Erythroblast (primary cell): Measurements from ENCODE around the gene SARS1.
"Not testable (repeated sequence)": the region's sequence is repeated elsewhere in the genome, so short reads cannot be mapped to it uniquely, and the experiment has no call there.

ENCODE experiments used
- GATA1 ChIP-seq: IDR thresholded peaks from 2 replicates; pipeline ENCODE4 v1.6.1; 2011; ENCODE audit warnings: low read depth, mild to moderate bottlenecking, control low read depth, low read length, moderate library complexity
- POLR2A ChIP-seq: IDR thresholded peaks from 2 replicates; pipeline ENCODE4 v1.6.1; 2011; ENCODE audit warnings: mild to moderate bottlenecking, low read length

DNA sequence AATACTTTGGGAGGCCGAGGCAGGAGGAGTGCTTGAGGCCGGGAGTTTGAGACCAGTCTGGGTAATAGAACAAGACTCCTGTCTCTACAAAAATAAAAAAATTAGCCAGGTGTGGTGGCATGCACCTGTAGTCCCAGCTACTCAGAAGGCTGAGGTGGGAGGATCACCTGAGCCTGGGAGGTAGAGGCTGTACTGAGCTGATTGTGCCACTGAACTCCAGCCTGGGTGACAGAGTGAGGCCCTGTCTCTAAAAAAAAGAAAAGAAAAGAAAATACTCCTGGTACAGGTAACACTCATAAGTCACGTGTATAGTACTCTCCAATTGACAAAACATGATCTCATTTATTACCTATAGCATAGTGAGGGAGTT, 33.0 kb upstream of the SARS1 start:
- not testable (repeated sequence) for TF ChIP-seq POLR2A, GATA1
